ENCODE data around the gene ZNF460. TPM values are rescaled to one million over a fixed set of nuclear protein-coding genes. Genes with fewer than 3 reads are reported as not detected.
A peak's percentile ranks its signal among the peaks of the same experiment; 100 is the strongest.

Gene ZNF460
- total RNA-seq, 1 experiment from 2014 or later: 43.1 TPM

DNA sequence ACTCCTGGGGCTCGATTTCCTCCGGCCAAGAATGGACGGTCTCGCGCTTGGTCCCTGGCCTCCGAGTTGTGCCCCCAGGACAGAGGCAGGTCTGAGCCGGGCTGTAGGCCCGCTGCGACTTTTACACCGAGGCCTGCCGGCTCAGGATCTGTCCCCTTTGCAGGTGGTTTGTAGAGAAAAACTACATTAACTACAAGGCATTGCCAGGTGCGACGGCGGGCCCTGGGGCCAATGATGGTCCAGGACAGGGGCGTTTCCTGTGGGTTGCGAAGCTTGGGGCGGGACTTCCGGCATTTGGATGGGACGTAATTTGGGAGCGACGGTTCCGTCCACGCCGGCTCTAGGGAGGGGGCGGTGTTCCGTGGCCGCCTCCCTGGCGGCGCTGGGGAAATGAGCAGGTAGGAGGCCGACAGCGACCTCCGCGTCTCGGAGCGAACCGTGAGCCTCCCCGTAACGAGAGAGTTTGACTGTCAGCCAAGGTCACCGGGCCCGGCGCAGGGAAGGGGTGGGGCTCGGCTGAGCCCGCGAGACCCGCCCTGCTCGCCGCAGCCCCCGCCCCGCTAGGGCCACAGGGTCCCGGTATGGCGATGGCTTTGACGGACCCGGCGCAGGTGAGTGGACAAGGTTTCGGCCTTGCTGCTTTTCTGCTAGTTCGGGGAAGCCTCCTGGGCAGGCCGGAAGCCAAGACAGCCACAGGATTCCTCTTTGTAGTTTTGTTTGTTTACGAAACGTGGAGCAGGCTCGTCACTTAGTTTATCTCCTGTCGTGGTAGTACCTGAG lies 39.8 kb upstream of the ZNF460 start, which contains the start of gene ZNF805 (continued):
- TF ChIP-seq, protein P1, sequence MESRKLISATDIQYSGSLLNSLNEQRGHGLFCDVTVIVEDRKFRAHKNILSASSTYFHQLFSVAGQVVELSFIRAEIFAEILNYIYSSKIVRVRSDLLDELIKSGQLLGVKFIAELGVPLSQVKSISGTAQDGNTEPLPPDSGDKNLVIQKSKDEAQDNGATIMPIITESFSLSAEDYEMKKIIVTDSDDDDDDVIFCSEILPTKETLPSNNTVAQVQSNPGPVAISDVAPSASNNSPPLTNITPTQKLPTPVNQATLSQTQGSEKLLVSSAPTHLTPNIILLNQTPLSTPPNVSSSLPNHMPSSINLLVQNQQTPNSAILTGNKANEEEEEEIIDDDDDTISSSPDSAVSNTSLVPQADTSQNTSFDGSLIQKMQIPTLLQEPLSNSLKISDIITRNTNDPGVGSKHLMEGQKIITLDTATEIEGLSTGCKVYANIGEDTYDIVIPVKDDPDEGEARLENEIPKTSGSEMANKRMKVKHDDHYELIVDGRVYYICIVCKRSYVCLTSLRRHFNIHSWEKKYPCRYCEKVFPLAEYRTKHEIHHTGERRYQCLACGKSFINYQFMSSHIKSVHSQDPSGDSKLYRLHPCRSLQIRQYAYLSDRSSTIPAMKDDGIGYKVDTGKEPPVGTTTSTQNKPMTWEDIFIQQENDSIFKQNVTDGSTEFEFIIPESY (IDR thresholded peaks at IDR 0.05; ENCODE audit: extremely low read depth, insufficient replicate concordance, low read length): no peak
- TF ChIP-seq TCF7L2 (IDR thresholded peaks at IDR 0.05; ENCODE audit: borderline replicate concordance, extremely low read depth, insufficient read depth, insufficient read length) (no peak), SRF (IDR thresholded peaks at IDR 0.05; ENCODE audit: low read depth) (peak; percentile 92)
- TF ChIP-seq, protein P2, sequence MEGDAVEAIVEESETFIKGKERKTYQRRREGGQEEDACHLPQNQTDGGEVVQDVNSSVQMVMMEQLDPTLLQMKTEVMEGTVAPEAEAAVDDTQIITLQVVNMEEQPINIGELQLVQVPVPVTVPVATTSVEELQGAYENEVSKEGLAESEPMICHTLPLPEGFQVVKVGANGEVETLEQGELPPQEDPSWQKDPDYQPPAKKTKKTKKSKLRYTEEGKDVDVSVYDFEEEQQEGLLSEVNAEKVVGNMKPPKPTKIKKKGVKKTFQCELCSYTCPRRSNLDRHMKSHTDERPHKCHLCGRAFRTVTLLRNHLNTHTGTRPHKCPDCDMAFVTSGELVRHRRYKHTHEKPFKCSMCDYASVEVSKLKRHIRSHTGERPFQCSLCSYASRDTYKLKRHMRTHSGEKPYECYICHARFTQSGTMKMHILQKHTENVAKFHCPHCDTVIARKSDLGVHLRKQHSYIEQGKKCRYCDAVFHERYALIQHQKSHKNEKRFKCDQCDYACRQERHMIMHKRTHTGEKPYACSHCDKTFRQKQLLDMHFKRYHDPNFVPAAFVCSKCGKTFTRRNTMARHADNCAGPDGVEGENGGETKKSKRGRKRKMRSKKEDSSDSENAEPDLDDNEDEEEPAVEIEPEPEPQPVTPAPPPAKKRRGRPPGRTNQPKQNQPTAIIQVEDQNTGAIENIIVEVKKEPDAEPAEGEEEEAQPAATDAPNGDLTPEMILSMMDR (IDR thresholded peaks at IDR 0.05 in 2 of 3, conservative IDR thresholded peaks at IDR 0.05 in 1 of 3; ENCODE audit: borderline replicate concordance in 1 of 3, insufficient read depth in 1 of 3, low read depth in 2 of 3, low read length in 2 of 3): no peak

DNA sequence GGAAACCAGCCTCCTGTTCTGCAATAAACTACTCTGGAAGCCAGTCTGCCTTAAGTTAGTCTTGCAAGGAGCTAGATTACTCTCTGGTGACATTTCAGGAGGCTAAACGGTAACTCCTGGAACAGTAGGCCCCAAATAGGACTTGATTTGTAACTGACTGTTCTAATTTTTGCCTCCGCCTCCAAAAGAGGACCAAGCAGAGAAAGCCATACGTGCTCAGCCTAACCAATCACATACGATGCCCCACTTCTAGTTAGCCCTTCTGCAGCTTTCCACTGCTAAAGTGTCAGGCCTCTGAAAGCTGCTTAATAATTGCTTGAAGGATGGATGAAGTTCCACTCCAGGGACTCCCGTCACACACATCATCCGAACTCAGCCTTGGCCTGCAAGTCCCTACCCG lies 39.1 kb upstream of the ZNF460 start:
- Histone ChIP-seq H3K79me2 (ENCODE audit: insufficient read depth, low read length) (peaks cover 32% of the 10 kb centered on the region), H3K4me3 (replicated peaks in 1 of 2; ENCODE audit: low read depth in 1 of 2, low read length in 2 of 2) (peak overlapping the region; percentile 82 to 90), H3K9me2 (ENCODE audit: insufficient read depth) (no peaks in the 10 kb centered on the region), H3K4me2 (ENCODE audit: low read length) (peak overlapping the region; percentile 80), H2AFZ (ENCODE audit: low read depth, low read length, poor library complexity, severe bottlenecking) (no peak overlapping the region), H3K9me3 (ENCODE audit: control insufficient read depth in 1 of 2, insufficient read depth in 1 of 2, low read depth in 1 of 2, low read length in 2 of 2) (no peaks in the 10 kb centered on the region), H3K36me3 (ENCODE audit: control insufficient read depth in 1 of 2, insufficient read depth in 2 of 2, low read length in 2 of 2) (peaks cover 0 to 3% of the 10 kb centered on the region in 2 experiments; a peak in 1 of 4 replicates), H4K20me1 (ENCODE audit: insufficient read depth) (no peaks in the 10 kb centered on the region), H3K27ac (ENCODE audit: low read depth, low read length) (peak overlapping the region; percentile 81), H3K9ac (ENCODE audit: low read length) (peak overlapping the region; percentile 75), H3K4me1 (ENCODE audit: control insufficient read depth in 1 of 2, insufficient read depth in 2 of 2, low read length in 2 of 2) (peaks cover 6 to 16% of the 10 kb centered on the region in 2 experiments; a peak in 3 of 4 replicates), H3K27me3 (ENCODE audit: insufficient read depth, low read length) (no peaks in the 10 kb centered on the region)
- ATAC-seq (no peak), DNase-seq (ENCODE audit: low read depth, low spot score) (no peak)
- ChIA-PET CTCF (no interaction called here), POLR2A (no interaction called here), RAD21 (ENCODE audit: low non-redundant PET in 1 of 2, low total read pairs in 2 of 2, uncharacterized antibody in 2 of 2, unreplicated experiment in 2 of 2) (no interaction called here)
- TF ChIP-seq CBX3 (IDR thresholded peaks at IDR 0.05; ENCODE audit: low read depth) (no peak), SRF (IDR thresholded peaks at IDR 0.05; ENCODE audit: low read depth) (no peak), ZFX (IDR thresholded peaks at IDR 0.05) (no peak)
- BruUV-seq (replicated peaks): no TSS peak
- intact Hi-C loops (cut with micrococcal nuclease): no loop called here

All from HCT116 (cell line).